ENCODE data around the gene ADGRG3. TPM values are rescaled to one million over a fixed set of nuclear protein-coding genes. Genes with fewer than 3 reads are reported as not detected.

ADGRG3 gene
- polyA plus RNA-seq, 4 donors = 0.23 to 0.32 (median 0.29) TPM; not detected in 1

- DNase-seq (ENCODE audit: low read depth in 4 of 4, low spot score in 2 of 4) = no peak
Measured at GRCh38 chr16:57630931-57631845, 36.9 kb upstream of the ADGRG3 start.

GRCh38 chr16:57632568-57632967 lies 35.5 kb upstream of the ADGRG3 start:
- no peak for DNase-seq (ENCODE audit: low read depth in 4 of 4, low spot score in 2 of 4)

- no peak for DNase-seq (ENCODE audit: low read depth in 4 of 4, low spot score in 2 of 4)
Measured at GRCh38 chr16:57633383-57634064, 34.6 kb upstream of the ADGRG3 start.

- no peak for DNase-seq (ENCODE audit: low read depth in 4 of 4, low spot score in 2 of 4)
Measured at GRCh38 chr16:57634171-57634570, 33.9 kb upstream of the ADGRG3 start.

- DNase-seq (ENCODE audit: low read depth in 4 of 4, low spot score in 2 of 4) = no peak
Measured at GRCh38 chr16:57635266-57636097, 32.6 kb upstream of the ADGRG3 start.

GRCh38 chr16:57636184-57636583 lies 31.9 kb upstream of the ADGRG3 start:
- no peak for DNase-seq (ENCODE audit: low read depth in 4 of 4, low spot score in 2 of 4)

- no peak for DNase-seq (ENCODE audit: low read depth in 4 of 4, low spot score in 2 of 4)
Measured at GRCh38 chr16:57637020-57637419, 31.1 kb upstream of the ADGRG3 start.

GRCh38 chr16:57637424-57637823 lies 30.7 kb upstream of the ADGRG3 start:
- no peak for DNase-seq (ENCODE audit: low read depth in 4 of 4, low spot score in 2 of 4)

GRCh38 chr16:57637965-57638364 lies 30.1 kb upstream of the ADGRG3 start:
- no peak for DNase-seq (ENCODE audit: low read depth in 4 of 4, low spot score in 2 of 4)

- no peak for DNase-seq (ENCODE audit: low read depth in 4 of 4, low spot score in 2 of 4)
Measured at GRCh38 chr16:57638381-57638780, 29.7 kb upstream of the ADGRG3 start.

- DNase-seq (ENCODE audit: low read depth in 4 of 4, low spot score in 2 of 4) = peak in 1 of 4 donors; percentile 65
Measured at GRCh38 chr16:57639172-57639887, 28.8 kb upstream of the ADGRG3 start.

- DNase-seq (ENCODE audit: low read depth in 4 of 4, low spot score in 2 of 4) = no peak
Measured at GRCh38 chr16:57640185-57640584, 27.9 kb upstream of the ADGRG3 start.

- no peak for DNase-seq (ENCODE audit: low read depth in 4 of 4, low spot score in 2 of 4)
Measured at GRCh38 chr16:57640612-57641011, 27.5 kb upstream of the ADGRG3 start.

GRCh38 chr16:57642160-57643135 lies 25.7 kb upstream of the ADGRG3 start:
- DNase-seq (ENCODE audit: low read depth in 4 of 4, low spot score in 2 of 4) = no peak

- DNase-seq (ENCODE audit: low read depth in 4 of 4, low spot score in 2 of 4) = no peak
Measured at GRCh38 chr16:57643147-57643874, 24.8 kb upstream of the ADGRG3 start.

- no peak for DNase-seq (ENCODE audit: low read depth in 4 of 4, low spot score in 2 of 4)
Measured at GRCh38 chr16:57643910-57644309, 24.2 kb upstream of the ADGRG3 start.

GRCh38 chr16:57644383-57645014 lies 23.6 kb upstream of the ADGRG3 start:
- DNase-seq (ENCODE audit: low read depth in 4 of 4, low spot score in 2 of 4) = no peak

- no peak for DNase-seq (ENCODE audit: low read depth in 4 of 4, low spot score in 2 of 4)
Measured at GRCh38 chr16:57645169-57645568, 22.9 kb upstream of the ADGRG3 start.
